ENCODE data around the gene HMGCLL1.

- no peak for TF ChIP-seq POLR2A (IDR thresholded peaks at IDR 0.05)
- no peak for TF ChIP-seq CTCF (IDR thresholded peaks at IDR 0.05)
Observed at GRCh38 chr6:55497694-55498093, 81.3 kb downstream of the HMGCLL1 start.

All from uterus (tissue), 2 donors.